ENCODE measurements around the gene USO1. TPM values are rescaled to one million over a fixed set of nuclear protein-coding genes. Genes with fewer than 3 reads are reported as not detected.
A peak's percentile ranks its signal among the peaks of the same experiment; 100 is the strongest.

Gene USO1
- polyA plus RNA-seq, 1 donor (not counting 4 experiments of a cell fraction or from before 2014, with no cell fraction given): 75.4 TPM

DNA sequence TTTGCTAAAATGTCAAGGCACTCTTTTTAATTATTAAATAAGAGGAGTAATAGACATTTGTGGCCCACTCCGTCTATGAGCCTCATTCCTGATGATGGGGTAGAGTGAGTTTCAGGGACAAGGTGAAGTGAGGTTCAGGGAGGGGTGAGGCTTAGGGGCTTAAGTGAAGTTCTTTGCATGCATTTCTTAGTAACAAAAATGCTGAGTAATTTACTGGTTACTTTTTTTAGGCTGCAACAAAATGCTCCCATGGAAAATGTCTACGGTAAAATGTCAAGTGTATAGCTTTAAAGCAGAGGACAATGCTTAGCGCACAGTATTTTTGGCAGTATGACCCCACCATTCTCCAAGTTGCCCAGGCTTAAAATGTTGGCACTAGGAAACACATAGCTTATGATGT is 2.0 kb upstream of the USO1 start:
- FAIRE-seq (no peak), DNase-seq (ENCODE audit: low read depth, low spot score) (no peak)
- no peak overlapping the region for H3K9ac ChIP-seq (ENCODE audit: control insufficient read depth, extremely low read depth, insufficient read depth, low read length)
- no peak overlapping the region for H3K27ac ChIP-seq (ENCODE audit: control insufficient read depth, insufficient read depth, low read length)
- no peaks in the 10 kb centered on the region for H3K9me1 ChIP-seq (ENCODE audit: control insufficient read depth, extremely low read depth, insufficient read depth, low read length)
- H3K4me2 ChIP-seq (ENCODE audit: control insufficient read depth, extremely low read depth, insufficient read depth, low read depth, low read length): peak overlapping the region; percentile 7
- TF ChIP-seq EZH2 (IDR thresholded peaks at IDR 0.05; ENCODE audit: low read length) (no peak), CTCF (optimal IDR thresholded peaks at IDR 0.05 in 1 of 3, IDR thresholded peaks at IDR 0.05 in 1 of 3, conservative IDR thresholded peaks at IDR 0.05 in 1 of 3; ENCODE audit: extremely low read depth in 1 of 3, insufficient read depth in 2 of 3, low read length in 3 of 3) (no peak)
- no peaks in the 10 kb centered on the region for H4K20me1 ChIP-seq (ENCODE audit: control insufficient read depth, extremely low read depth, insufficient read depth, low read length)
- H3K9me3 ChIP-seq (ENCODE audit: control insufficient read depth, low read depth, low read length): no peaks in the 10 kb centered on the region
- peaks cover 29% of the 10 kb centered on the region for H3K4me1 ChIP-seq (ENCODE audit: control insufficient read depth, extremely low read depth, insufficient read depth, low read length)
- H3K4me3 ChIP-seq (ENCODE audit: control insufficient read depth in 2 of 3, extremely low read depth in 1 of 3, insufficient read depth in 2 of 3, low read depth in 1 of 3, low read length in 3 of 3): no peak overlapping the region
- dilution Hi-C loops (cut with MboI; ENCODE audit: extremely low pct_ligation_motif_present, low sequenced_read_pairs): no loop called here
- H3K36me3 ChIP-seq (ENCODE audit: control insufficient read depth in 2 of 2, extremely low read depth in 1 of 2, insufficient read depth in 2 of 2, low read length in 2 of 2): no peaks in the 10 kb centered on the region
- peaks cover 31% of the 10 kb centered on the region for H3K79me2 ChIP-seq (ENCODE audit: control insufficient read depth, insufficient read depth, low read length)
- no peaks in the 10 kb centered on the region for H3K27me3 ChIP-seq (ENCODE audit: control insufficient read depth, extremely low read depth, insufficient read depth, low read length)
- H2AFZ ChIP-seq (ENCODE audit: control insufficient read depth, low read length): no peak overlapping the region

GRCh38 chr4:75723163-75724065 is 963 bp upstream of the USO1 start:
- Histone ChIP-seq H3K9ac (ENCODE audit: control insufficient read depth, extremely low read depth, insufficient read depth, low read length) (peak overlapping the region; percentile 95), H3K9me3 (ENCODE audit: control insufficient read depth, low read depth, low read length) (no peaks in the 10 kb centered on the region)

More at GRCh38 chr4:75723163-75724065, 963 bp upstream of the USO1 start:
- no peaks in the 10 kb centered on the region for H3K9me1 ChIP-seq (ENCODE audit: control insufficient read depth, extremely low read depth, insufficient read depth, low read length)
- DNase-seq (ENCODE audit: low read depth, low spot score) (peak; percentile 40), FAIRE-seq (peak; percentile 65)
- H3K27me3 ChIP-seq (ENCODE audit: control insufficient read depth, extremely low read depth, insufficient read depth, low read length): no peaks in the 10 kb centered on the region
- peak overlapping the region; percentile 95 to 100 (median 96) for H3K4me3 ChIP-seq (ENCODE audit: control insufficient read depth in 2 of 3, extremely low read depth in 1 of 3, insufficient read depth in 2 of 3, low read depth in 1 of 3, low read length in 3 of 3)
- no peaks in the 10 kb centered on the region for H3K36me3 ChIP-seq (ENCODE audit: control insufficient read depth in 2 of 2, extremely low read depth in 1 of 2, insufficient read depth in 2 of 2, low read length in 2 of 2)
- peak overlapping the region; percentile 98 for H2AFZ ChIP-seq (ENCODE audit: control insufficient read depth, low read length)
- H4K20me1 ChIP-seq (ENCODE audit: control insufficient read depth, extremely low read depth, insufficient read depth, low read length): no peaks in the 10 kb centered on the region
- peak overlapping the region; percentile 98 for H3K4me2 ChIP-seq (ENCODE audit: control insufficient read depth, extremely low read depth, insufficient read depth, low read depth, low read length)
- H3K79me2 ChIP-seq (ENCODE audit: control insufficient read depth, insufficient read depth, low read length): peaks cover 41% of the 10 kb centered on the region
- peaks cover 26% of the 10 kb centered on the region for H3K4me1 ChIP-seq (ENCODE audit: control insufficient read depth, extremely low read depth, insufficient read depth, low read length)
- TF ChIP-seq EZH2 (IDR thresholded peaks at IDR 0.05; ENCODE audit: low read length) (no peak), CTCF (optimal IDR thresholded peaks at IDR 0.05 in 1 of 3, IDR thresholded peaks at IDR 0.05 in 1 of 3, conservative IDR thresholded peaks at IDR 0.05 in 1 of 3; ENCODE audit: extremely low read depth in 1 of 3, insufficient read depth in 2 of 3, low read length in 3 of 3) (no peak)
- dilution Hi-C loops (cut with MboI; ENCODE audit: extremely low pct_ligation_motif_present, low sequenced_read_pairs): no loop called here
- H3K27ac ChIP-seq (ENCODE audit: control insufficient read depth, insufficient read depth, low read length): peak overlapping the region; percentile 94
